Stimulated activated CD4-positive, alpha-beta T cell treated with anti-CD3 and anti-CD28 coated beads, Interleukin-12 subunit alpha, Interleukin-12 subunit beta, amount 100 ng/mL, for 48 hours (primary cell): ENCODE results near the gene KCNQ4.
A peak's percentile ranks its signal among the peaks of the same experiment; 100 is the strongest.

Experiments
- DNase-seq, 3 donors: peaks; one replicate each; pipeline ENCODE4 v3.0.0-alpha.2; 2020; ENCODE audit warnings: low read depth in 2 of 3, low spot score in 1 of 3

The KCNQ4 gene

GRCh38 chr1:40857737-40858136 lies 74.2 kb downstream of the KCNQ4 start:
- DNase-seq: no peak

GRCh38 chr1:40858856-40859416 lies 75.3 kb downstream of the KCNQ4 start:
- DNase-seq: no peak

GRCh38 chr1:40860706-40861223 lies 77.2 kb downstream of the KCNQ4 start:
- DNase-seq: no peak

- no peak for DNase-seq
These were observed 77.8 kb downstream of the KCNQ4 start for GRCh38 chr1:40861224-40862003.

GRCh38 chr1:40862008-40862863 lies 78.6 kb downstream of the KCNQ4 start, which contains the start of gene CITED4:
CITED4 (minus strand) TSS chr1:40862363; CDS start chr1:40862127, 236 bp downstream.
- DNase-seq: peak; percentile 91 to 97 (median 94)

- no peak for DNase-seq
These were observed 84.6 kb downstream of the KCNQ4 start for GRCh38 chr1:40868051-40868723.

GRCh38 chr1:40870135-40870728 lies 86.6 kb downstream of the KCNQ4 start:
- no peak for DNase-seq

- DNase-seq: no peak
These were observed 88.7 kb downstream of the KCNQ4 start for GRCh38 chr1:40872276-40872675.

DNA sequence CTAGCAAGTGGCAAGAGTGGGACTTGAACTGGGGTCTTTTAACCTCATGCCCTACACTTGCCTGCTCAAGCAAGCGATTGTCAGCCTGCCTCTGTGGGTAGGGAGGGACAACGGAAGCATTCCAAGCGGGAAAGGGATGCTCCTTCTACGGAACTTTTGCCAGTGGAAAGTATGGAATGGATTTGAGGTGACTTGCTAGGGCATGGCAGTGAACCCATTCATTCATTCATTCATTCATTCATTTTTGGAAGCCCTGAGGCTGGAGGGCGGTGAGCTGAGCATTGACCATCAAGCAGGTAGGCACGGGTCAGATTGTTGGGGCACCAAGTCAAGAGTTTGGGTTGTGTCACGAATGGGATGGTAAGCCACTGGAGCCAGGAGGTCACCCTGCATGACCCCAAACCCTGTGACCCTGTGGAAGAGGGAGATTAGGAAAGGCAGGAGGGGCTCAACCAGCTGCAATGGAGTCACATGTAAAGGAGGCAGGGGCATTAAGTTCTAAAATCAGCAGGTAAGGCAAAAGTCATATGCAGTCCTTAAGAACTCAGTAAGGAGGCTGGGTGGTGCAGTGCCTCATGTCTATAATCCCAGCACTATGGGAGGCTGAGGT lies 90.4 kb downstream of the KCNQ4 start:
- DNase-seq: no peak

DNA sequence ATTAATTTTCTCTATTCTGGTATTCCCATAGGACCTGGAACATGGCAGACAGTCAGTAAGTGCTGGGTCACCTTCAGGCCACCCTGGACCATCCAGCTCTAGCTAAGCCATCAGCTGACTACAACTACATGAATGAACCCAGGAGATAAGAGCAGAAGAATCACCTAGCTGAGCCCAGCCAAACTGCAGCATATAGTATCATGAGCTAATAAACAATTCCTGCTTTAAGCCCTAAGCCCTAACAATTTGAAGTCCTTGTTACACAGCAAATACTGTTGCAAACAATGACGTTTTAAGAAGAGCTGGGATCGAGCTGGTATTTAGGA lies 92.8 kb downstream of the KCNQ4 start:
- DNase-seq: no peak

- DNase-seq: no peak
These were observed 93.3 kb downstream of the KCNQ4 start for GRCh38 chr1:40876891-40877290.

DNA sequence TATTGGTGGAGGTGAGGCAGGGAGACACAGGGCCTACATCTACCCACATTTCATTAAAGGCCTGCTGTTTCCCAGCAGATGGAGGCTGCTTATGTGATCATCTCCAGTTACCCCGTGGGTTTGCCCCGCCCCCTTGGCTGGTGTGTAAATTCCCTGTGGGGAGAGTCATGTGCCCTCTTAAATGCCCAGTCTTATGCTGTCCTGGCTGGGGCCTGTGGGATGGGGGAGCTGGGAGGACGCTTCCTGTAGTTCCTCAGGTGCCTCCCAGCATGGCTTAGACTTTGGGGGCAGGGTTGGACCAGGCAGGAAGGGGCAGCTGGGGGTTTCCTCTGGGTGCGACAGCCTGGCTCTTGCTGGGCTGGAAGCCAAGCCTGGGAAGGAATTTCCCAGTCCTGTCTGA lies 94.1 kb downstream of the KCNQ4 start:
- DNase-seq: peak in 1 of 3 donors; percentile 23

DNA sequence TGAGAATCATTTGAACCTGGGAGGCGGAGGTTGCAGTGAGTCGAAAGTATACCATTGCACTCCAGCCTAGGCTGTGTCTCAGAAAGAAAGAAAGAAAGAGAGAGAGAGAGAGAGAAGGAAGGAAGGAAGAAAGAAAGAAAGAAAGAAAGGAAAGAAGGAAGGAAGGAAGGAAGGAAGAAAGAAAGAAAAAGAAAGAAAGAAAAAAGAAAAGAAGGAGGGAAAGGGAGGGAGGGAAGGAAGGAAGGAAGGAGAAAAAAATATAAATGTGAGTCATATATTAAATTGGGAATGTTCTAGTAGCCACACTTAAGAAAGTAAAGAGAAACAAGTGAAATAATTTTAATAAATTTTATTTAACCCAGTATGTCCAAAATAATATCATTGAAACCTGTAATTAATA lies 95.3 kb downstream of the KCNQ4 start:
- no peak for DNase-seq

DNA sequence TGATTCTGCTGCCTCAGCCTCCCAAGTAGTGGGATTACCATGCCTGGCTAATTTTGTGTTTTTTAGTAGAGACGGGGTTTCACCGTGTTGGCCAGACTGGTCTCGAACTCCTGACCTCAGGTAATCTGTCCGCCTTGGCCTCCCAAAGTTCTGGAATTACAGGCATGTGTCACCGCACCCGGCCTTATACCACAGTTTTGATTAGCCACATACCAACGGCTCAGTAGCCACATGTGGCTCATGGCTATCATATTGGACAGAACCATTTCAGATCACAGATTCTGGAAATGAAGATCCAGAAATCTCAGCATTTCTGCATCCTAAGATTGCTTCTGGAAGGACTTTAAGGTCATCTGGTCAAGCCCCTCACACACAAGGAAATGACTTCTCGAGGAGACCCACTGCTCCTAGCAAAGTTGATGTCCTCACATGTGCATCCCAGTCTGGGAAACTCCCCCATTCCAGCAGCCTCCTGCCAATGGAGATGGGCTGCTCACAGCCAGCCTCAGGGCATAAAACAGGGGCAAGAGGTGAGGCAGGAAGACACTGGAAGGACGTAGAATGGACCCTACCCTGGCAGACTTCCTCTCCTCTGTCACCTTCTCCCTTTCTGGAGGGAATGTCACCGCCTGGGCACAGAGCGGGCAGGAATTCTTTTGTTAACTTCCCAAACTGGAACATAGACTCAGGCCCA lies 96.0 kb downstream of the KCNQ4 start:
- DNase-seq: no peak

- no peak for DNase-seq
These were observed 97.4 kb downstream of the KCNQ4 start for GRCh38 chr1:40880813-40881549.

DNA sequence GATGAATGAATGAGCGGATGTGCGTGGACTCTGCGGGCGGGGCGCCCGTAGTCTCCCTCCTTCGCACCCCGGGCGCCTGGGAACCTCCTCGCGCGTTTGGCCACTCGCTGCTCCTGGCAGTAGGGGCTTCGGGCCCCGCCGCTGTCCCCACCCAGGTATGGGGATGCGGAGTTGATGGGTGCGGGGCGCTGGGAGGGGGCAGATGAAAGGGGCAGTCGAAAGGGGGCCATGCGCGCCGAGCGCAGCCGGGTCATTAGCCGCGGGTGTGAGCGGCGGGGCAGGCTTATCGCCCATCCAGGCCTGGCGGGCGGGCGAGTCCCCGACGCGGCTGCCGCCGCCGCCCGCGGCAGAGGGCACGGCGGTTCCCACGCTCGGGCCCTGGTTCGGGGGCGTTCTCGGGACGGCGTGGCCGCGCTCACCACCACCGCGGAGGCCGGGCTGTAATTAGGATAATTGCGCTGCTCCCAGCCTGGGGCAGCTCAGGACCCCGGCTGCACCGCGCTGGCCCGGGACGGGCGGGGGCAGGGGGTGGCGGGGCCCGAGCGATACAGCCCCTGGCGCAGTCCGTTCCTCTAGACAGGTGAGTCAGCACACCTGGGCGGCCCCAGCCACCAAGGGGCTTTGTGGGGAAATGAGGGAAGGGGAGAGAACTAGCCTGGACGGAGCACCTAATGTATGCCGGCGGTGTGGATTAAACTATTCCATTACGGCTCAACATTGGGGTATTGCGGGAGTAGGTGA lies 100.6 kb downstream of the KCNQ4 start:
- no peak for DNase-seq

DNA sequence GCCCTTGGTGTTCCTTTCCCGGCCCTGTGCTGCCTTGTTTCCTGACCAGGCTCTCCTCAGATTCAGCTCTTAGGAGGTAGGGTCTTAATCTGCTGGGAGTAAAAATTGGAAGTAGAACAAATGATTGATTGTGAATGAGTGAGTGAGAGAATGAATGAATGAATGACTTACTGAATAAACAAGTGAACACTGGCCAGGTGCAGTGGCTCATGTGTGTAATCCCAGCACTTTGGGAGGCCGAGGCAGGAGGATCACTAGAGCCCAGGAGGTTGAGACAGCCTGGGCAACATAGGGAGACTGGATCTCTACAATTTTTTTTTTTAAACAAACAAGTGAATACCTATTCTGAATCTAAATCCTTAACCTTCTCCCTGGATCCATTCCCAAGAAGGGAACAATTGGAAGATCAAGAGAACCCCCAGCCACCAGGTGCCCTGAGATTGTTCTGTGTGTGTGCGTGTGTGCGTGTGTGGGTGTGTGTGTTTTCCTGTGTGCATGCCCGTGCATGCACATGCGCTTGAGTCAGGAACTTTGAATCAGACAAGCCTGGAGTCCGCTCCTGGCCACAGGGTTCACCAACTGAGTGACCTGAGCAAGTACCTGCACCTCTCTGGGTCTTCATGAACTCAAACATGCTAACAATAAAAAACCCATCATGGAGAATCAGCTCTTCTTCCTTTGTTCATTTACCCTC lies 102.9 kb downstream of the KCNQ4 start:
- DNase-seq: no peak

DNA sequence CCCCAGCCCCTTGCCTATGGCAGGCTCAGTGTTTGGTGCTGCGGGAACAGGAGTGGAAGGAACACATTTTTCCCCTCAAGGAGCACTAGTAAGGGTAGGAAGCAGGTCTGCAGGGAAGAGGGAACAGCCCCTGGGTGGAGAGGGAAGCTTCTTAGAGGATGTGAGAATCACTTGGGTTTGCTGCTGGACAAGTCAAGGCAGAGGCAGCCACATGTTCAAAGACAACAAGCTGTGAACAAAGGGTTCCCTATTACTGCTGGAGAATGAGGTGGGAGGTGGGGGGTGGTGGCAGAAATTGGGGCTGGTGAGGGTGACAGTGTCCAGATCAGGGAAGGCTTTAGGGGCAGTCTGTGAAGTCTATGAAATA lies 103.4 kb downstream of the KCNQ4 start:
- no peak for DNase-seq
